Trophoblast cell (in vitro differentiated cells and primary cell): ENCODE measurements around the gene SNTG2.
"Not testable (repeated sequence)": the region's sequence is repeated elsewhere in the genome, so short reads cannot be mapped to it uniquely, and the experiment has no call there.

ENCODE experiments used
- DNase-seq, 2 donors: peaks; one replicate each; pipeline ENCODE4 v3.0.0-alpha.2; 2016
- H2AFZ ChIP-seq: 2 replicates; pipeline ENCODE4 v1.6.1; 2013; ENCODE audit warnings: low read length, moderate library complexity, mild to moderate bottlenecking; ENCODE audit not compliant: insufficient read depth, poor library complexity
- H2AK5ac ChIP-seq: 2 replicates; pipeline ENCODE4 v1.6.1; 2013; ENCODE audit warnings: mild to moderate bottlenecking, low read length
- H2BK120ac ChIP-seq: 2 replicates; pipeline ENCODE4 v1.6.1; 2013; ENCODE audit warnings: low read length, mild to moderate bottlenecking, moderate library complexity; ENCODE audit not compliant: insufficient read depth, poor library complexity
- H2BK12ac ChIP-seq: 2 replicates; pipeline ENCODE4 v1.6.1; 2013; ENCODE audit warnings: mild to moderate bottlenecking, low read length, moderate library complexity
- H2BK5ac ChIP-seq: 2 replicates; pipeline ENCODE4 v1.6.1; 2013; ENCODE audit warnings: low read length, low read depth, moderate library complexity, mild to moderate bottlenecking; ENCODE audit not compliant: poor library complexity
- H3K14ac ChIP-seq: 2 replicates; pipeline ENCODE4 v1.6.1; 2013; ENCODE audit warnings: mild to moderate bottlenecking, low read length
- H3K18ac ChIP-seq: 2 replicates; pipeline ENCODE4 v1.6.1; 2013; ENCODE audit warnings: mild to moderate bottlenecking, low read length
- H3K23ac ChIP-seq: 2 replicates; pipeline ENCODE4 v1.6.1; 2013; ENCODE audit warnings: low read length
- H3K27ac ChIP-seq: 2 replicates; pipeline ENCODE4 v1.5.1; 2013; ENCODE audit warnings: low read depth, mild to moderate bottlenecking, inconsistent platforms, low read length, moderate library complexity
- H3K27me3 ChIP-seq: 2 replicates; pipeline ENCODE4 v1.6.1; 2013; ENCODE audit warnings: inconsistent platforms, mild to moderate bottlenecking, low read length, moderate library complexity; ENCODE audit not compliant: insufficient read depth
- H3K36me3 ChIP-seq, 2 experiments: 1 replicate in 1 of 2; 2 replicates in 1 of 2; pipeline ENCODE4 v1.6.1; 2013; ENCODE audit warnings: low read length in 2 of 2, mild to moderate bottlenecking in 2 of 2, moderate library complexity in 1 of 2; ENCODE audit not compliant: insufficient read depth in 2 of 2, control insufficient read depth in 1 of 2
- H3K4ac ChIP-seq: 2 replicates; pipeline ENCODE4 v1.6.1; 2013; ENCODE audit warnings: low read depth, mild to moderate bottlenecking, low read length, moderate library complexity
- H3K4me1 ChIP-seq, 2 experiments: 1 replicate in 1 of 2; 2 replicates in 1 of 2; pipeline ENCODE4 v1.6.1; 2013; ENCODE audit warnings: low read length in 2 of 2, mild to moderate bottlenecking in 2 of 2, moderate library complexity in 1 of 2; ENCODE audit not compliant: insufficient read depth in 2 of 2, control insufficient read depth in 1 of 2
- H3K4me2 ChIP-seq: 2 replicates; pipeline ENCODE4 v1.6.1; 2013; ENCODE audit warnings: inconsistent platforms, mild to moderate bottlenecking, low read length, moderate library complexity
- H3K4me3 ChIP-seq: 2 replicates; pipeline ENCODE4 v1.5.1; 2013; ENCODE audit warnings: mild to moderate bottlenecking, low read depth, low read length, inconsistent platforms
- H3K79me1 ChIP-seq: one replicate; pipeline ENCODE4 v1.6.1; 2013; ENCODE audit warnings: low read length
- H3K79me2 ChIP-seq: 2 replicates; pipeline ENCODE4 v1.6.1; 2013; ENCODE audit warnings: low read length, mild to moderate bottlenecking; ENCODE audit not compliant: control insufficient read depth, insufficient read depth, poor library complexity
- H3K9ac ChIP-seq: 2 replicates; pipeline ENCODE4 v1.6.1; 2013; ENCODE audit warnings: mild to moderate bottlenecking, low read length
- H3K9me3 ChIP-seq: 2 replicates; pipeline ENCODE4 v1.6.1; 2013; ENCODE audit warnings: low read depth, mild to moderate bottlenecking, control low read depth, inconsistent platforms, low read length; ENCODE audit not compliant: insufficient read depth
- H4K12ac ChIP-seq: 2 replicates; pipeline ENCODE4 v1.6.1; 2013; ENCODE audit warnings: low read depth, mild to moderate bottlenecking, low read length, moderate library complexity
- H4K8ac ChIP-seq: 2 replicates; pipeline ENCODE4 v1.6.1; 2013; ENCODE audit warnings: low read depth, mild to moderate bottlenecking, low read length, moderate library complexity
- H4K91ac ChIP-seq: one replicate; pipeline ENCODE4 v1.6.1; 2013; ENCODE audit warnings: low read depth, mild to moderate bottlenecking, low read length, moderate library complexity
- WGBS: extraction: QIAGEN DNeasy Blood & Tissue Kit; methylation state at CpG from one replicate; pipeline ENCODE4 v1.1.7; 2013; ENCODE audit warnings: missing lambda C conversion rate; ENCODE audit not compliant: insufficient read length, insufficient coverage; ENCODE audit errors: extremely low coverage; 5-methylcytosine and 5-hydroxymethylcytosine counted together

SNTG2 gene

DNA sequence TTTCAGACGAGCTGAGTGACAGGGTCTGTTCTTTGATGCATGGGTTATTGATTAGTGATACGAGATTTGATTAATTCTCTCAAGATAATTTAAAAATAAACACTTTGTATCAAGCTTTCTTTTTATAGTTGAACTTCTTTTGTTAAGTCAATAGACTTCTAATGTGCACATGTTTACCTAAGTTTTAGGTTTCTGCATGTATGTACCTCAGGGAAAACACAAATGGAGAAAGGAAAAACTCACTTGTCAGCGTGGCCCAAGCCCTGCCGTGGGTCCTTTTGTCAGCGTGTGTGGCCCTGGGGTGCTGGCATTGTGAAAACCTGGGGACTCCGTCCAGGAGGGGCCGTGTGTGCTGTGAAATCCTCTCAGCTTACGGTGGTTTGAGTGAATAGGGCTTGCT is 153.7 kb downstream of the SNTG2 start:
- Histone ChIP-seq H2BK120ac (no peak overlapping the region), H3K27ac (no peak overlapping the region), H3K4me3 (no peak overlapping the region), H3K36me3 (no peaks in the 10 kb centered on the region), H3K14ac (no peak overlapping the region), H3K18ac (no peak overlapping the region), H4K8ac (no peak overlapping the region), H4K91ac (no peak overlapping the region), H3K79me2 (no peaks in the 10 kb centered on the region), H3K4me1 (no peaks in the 10 kb centered on the region), H2BK12ac (no peak overlapping the region), H3K9me3 (no peaks in the 10 kb centered on the region), H3K23ac (no peak overlapping the region), H2AFZ (no peak overlapping the region), H3K27me3 (no peaks in the 10 kb centered on the region), H3K79me1 (no peaks in the 10 kb centered on the region), H4K12ac (no peak overlapping the region), H3K9ac (no peak overlapping the region), H3K4me2 (no peak overlapping the region), H3K4ac (no peak overlapping the region), H2BK5ac (no peak overlapping the region), H2AK5ac (no peak overlapping the region)
- no peak for DNase-seq
- no CpG with 5 or more reads among the region's 8 CpGs for WGBS

DNA sequence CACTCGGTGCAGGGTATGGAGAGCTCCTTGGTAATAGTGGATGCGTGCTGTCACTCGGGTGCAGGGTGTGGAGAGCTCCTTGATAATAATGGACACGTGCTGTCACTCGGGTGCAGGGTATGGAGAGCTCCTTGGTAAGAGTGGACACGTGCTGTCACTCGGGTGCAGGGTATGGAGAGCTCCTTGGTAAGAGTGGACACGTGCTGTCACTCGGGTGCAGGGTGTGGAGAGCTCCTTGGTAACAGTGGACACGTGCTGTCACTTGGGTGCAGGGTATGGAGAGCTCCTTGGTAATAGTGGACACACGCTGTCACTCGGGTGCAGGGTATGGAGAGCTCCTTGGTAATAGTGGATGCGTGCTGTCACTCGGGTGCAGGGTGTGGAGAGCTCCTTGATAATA is 155.7 kb downstream of the SNTG2 start:
- H2AK5ac ChIP-seq, H3K9me3 ChIP-seq, H3K36me3 ChIP-seq, H2BK5ac ChIP-seq, H4K8ac ChIP-seq, H3K18ac ChIP-seq, H2BK12ac ChIP-seq, H3K4me2 ChIP-seq, H3K4me1 ChIP-seq, H3K9ac ChIP-seq, H4K91ac ChIP-seq, H3K23ac ChIP-seq, H3K14ac ChIP-seq, H4K12ac ChIP-seq, H2AFZ ChIP-seq, H3K79me2 ChIP-seq, H3K4me3 ChIP-seq, DNase-seq, H3K4ac ChIP-seq, H3K79me1 ChIP-seq, H3K27me3 ChIP-seq, H2BK120ac ChIP-seq, H3K27ac ChIP-seq: not testable (repeated sequence)
- WGBS = no CpG with 5 or more reads among the region's 14 CpGs

DNA sequence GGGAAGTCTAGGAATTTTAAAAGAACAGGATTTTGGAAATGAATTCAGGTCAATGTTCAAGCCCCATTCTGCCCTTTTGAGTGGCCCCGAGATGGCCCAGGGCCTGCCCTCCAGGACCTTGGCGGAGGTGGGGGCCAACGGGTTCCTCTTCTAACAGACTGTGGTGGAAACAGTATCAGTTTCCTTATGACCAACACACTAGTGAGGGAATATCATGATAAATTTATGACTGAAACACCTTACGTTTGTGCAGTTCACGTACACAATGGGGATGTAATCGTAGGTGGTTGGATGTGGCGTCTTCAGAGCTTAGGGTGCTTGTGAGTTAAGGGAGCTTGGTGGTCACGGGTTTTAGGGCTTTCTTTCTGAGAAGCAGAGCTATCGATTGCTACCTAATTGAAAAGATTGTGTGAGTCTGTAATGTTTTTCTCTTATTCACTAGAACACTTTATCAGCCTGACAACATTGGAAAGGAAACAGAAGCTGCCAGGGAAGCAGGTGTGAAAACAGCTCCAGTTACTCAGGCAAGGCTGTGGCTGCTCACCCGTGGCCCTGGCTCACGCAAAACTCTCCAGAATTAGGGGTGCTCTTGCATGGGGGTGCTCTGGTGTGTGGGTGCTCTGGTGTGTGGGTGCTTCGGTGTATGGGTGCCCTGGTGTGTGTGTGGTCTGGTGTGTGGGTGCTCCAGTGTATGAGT is 165.3 kb downstream of the SNTG2 start:
- Histone ChIP-seq H4K91ac (no peak overlapping the region), H3K4me2 (no peak overlapping the region), H4K8ac (no peak overlapping the region), H3K9ac (no peak overlapping the region), H2BK120ac (no peak overlapping the region), H3K18ac (no peak overlapping the region), H3K4ac (no peak overlapping the region), H3K79me1 (no peaks in the 10 kb centered on the region), H2BK5ac (no peak overlapping the region), H2AFZ (no peak overlapping the region), H3K36me3 (no peaks in the 10 kb centered on the region), H2BK12ac (no peak overlapping the region), H3K9me3 (peaks cover 15% of the 10 kb centered on the region), H3K79me2 (no peaks in the 10 kb centered on the region), H2AK5ac (no peak overlapping the region), H3K4me1 (no peaks in the 10 kb centered on the region), H3K23ac (no peak overlapping the region), H4K12ac (no peak overlapping the region), H3K14ac (no peak overlapping the region), H3K4me3 (no peak overlapping the region), H3K27me3 (no peaks in the 10 kb centered on the region), H3K27ac (no peak overlapping the region)
- no CpG with 5 or more reads among the region's 12 CpGs for WGBS
- DNase-seq = no peak

DNA sequence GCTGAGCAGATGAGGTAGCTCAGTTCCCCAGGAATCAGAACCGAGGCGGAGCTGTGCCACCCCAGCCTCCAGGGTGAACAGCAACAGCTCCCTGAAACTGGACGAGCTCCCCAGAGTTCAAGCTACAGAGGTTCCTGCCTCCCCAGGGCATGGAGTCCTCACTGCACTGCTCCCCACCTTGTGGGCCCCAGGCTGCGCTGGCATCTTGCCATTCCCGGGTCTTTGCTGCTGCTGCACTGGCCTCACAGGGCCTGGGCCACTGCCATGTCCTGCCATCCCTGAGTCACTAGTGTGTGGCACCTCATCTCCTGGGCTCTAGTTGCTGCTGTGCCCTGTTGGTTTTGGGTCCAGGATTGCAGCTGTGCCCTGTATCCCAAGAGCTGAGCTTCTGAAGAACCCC is 166.9 kb downstream of the SNTG2 start:
- no peak overlapping the region for H4K91ac ChIP-seq
- no peak overlapping the region for H4K8ac ChIP-seq
- no peak overlapping the region for H4K12ac ChIP-seq

More for the DNA sequence above, 166.9 kb downstream of the SNTG2 start:
- H2BK12ac ChIP-seq = no peak overlapping the region
- no peak overlapping the region for H3K4me3 ChIP-seq
- no peak overlapping the region for H3K23ac ChIP-seq
- H3K27me3 ChIP-seq = no peaks in the 10 kb centered on the region
- no peaks in the 10 kb centered on the region for H3K4me1 ChIP-seq
- no peak overlapping the region for H3K4me2 ChIP-seq
- no peak overlapping the region for H3K18ac ChIP-seq
- H3K14ac ChIP-seq = no peak overlapping the region
- H3K4ac ChIP-seq = no peak overlapping the region
- no peak overlapping the region for H2AFZ ChIP-seq
- H2BK120ac ChIP-seq = no peak overlapping the region
- H3K9ac ChIP-seq = no peak overlapping the region
- H2BK5ac ChIP-seq = no peak overlapping the region
- no peaks in the 10 kb centered on the region for H3K79me2 ChIP-seq
- no CpG with 5 or more reads among the region's 5 CpGs for WGBS
- DNase-seq = no peak
- H2AK5ac ChIP-seq = no peak overlapping the region
- H3K9me3 ChIP-seq = peaks cover 15% of the 10 kb centered on the region
- no peaks in the 10 kb centered on the region for H3K79me1 ChIP-seq
- no peaks in the 10 kb centered on the region for H3K36me3 ChIP-seq
- H3K27ac ChIP-seq = no peak overlapping the region
